Activated naive CD8-positive, alpha-beta T cell (primary cell): Measurements from ENCODE around the gene SV2A.

Source experiments
- H3K27ac Mint-ChIP-seq: one replicate; pipeline ENCODE4 v1.8.0; 2021; ENCODE audit warnings: mixed read lengths
- H3K27me3 Mint-ChIP-seq: one replicate; pipeline ENCODE4 v1.8.0; 2021; ENCODE audit warnings: mixed read lengths
- H3K36me3 Mint-ChIP-seq: one replicate; pipeline ENCODE4 v1.8.0; 2021; ENCODE audit warnings: mixed read lengths
- H3K4me1 Mint-ChIP-seq: one replicate; pipeline ENCODE4 v1.8.0; 2021; ENCODE audit warnings: low read depth, mixed read lengths
- H3K4me3 Mint-ChIP-seq: one replicate; pipeline ENCODE4 v1.8.0; 2021; ENCODE audit warnings: mild to moderate bottlenecking, mixed read lengths
- H3K9me3 Mint-ChIP-seq: one replicate; pipeline ENCODE4 v1.8.0; 2021; ENCODE audit warnings: low read depth, mixed read lengths

Gene SV2A

DNA sequence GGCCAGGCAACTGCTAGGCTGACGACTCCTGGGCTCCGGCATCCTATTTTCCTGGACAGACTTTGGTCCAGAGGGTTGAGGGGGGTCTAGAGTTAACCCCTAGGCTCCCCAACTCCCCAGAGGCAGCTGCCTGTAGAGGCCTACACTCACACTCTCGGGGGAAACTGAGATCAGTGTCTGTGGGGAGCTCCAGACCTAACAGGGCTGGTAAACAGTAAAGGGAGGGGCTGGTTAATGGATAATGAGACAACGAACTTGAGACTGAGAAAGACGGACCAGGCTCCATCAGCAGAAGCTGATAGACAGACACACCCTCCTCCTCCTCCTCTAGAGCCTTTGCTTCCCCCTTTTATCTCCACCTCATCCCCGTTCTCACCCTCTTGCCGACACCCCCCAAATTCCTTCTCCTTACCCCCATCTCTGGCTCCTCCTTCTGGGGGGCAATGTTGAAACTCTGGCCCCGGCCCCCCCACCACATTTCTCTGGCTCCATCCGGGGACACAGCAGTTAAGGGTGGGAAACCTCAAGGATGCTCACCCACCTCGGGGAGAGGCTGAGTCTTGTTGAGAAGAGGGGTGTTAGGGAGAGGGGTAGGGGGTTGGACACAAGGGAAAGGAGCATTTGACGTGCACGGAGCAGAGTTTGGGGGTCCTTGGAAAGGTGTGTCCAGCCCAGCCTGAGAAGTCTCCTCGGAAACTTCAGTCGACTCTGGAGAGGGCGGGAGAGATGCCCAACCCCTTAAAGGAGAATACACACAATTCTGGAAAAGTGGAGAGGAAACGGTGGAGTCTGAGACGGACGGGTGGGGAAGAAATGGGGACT lies 18.7 kb upstream of the SV2A start, which contains the start of gene MTMR11:
TSS of gene MTMR11 (minus strand) at position 710 of the 822 bp plus-strand sequence. CDS start at position 478, 232 bp downstream.
- Mint-ChIP-seq H3K4me3 (peak within 1 kb of the TSS; percentile 41), H3K9me3 (no peaks in the 10 kb centered on the region), H3K27ac (peak within 1 kb of the TSS; percentile 61), H3K4me1 (peaks cover 23% of the 10 kb centered on the region), H3K27me3 (no peaks in the 10 kb centered on the region), H3K36me3 (no peaks in the 10 kb centered on the region)

DNA sequence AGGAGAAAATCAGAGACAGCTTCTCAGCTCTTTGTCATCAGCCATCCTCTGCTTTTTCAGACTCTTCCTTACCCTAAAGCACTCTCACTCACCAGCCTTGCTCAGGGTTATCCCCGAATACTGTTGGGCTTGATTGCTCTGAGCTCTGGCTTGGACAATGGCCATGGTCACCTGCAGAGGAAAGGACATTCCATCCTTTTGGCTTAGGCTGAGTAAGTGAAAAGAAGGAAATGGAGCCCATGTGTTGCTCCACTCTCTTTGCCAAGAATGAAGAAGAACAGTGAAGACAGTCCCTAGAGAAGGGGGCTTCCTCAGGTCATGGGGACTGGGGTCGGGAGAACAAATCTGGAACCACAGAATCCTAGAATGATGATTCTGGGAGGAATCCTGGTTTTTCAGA lies 16.7 kb upstream of the SV2A start:
- Mint-ChIP-seq H3K36me3 (no peaks in the 10 kb centered on the region), H3K4me1 (peaks cover 21% of the 10 kb centered on the region), H3K9me3 (no peaks in the 10 kb centered on the region), H3K4me3 (no peak overlapping the region), H3K27ac (no peak overlapping the region), H3K27me3 (no peaks in the 10 kb centered on the region)

DNA sequence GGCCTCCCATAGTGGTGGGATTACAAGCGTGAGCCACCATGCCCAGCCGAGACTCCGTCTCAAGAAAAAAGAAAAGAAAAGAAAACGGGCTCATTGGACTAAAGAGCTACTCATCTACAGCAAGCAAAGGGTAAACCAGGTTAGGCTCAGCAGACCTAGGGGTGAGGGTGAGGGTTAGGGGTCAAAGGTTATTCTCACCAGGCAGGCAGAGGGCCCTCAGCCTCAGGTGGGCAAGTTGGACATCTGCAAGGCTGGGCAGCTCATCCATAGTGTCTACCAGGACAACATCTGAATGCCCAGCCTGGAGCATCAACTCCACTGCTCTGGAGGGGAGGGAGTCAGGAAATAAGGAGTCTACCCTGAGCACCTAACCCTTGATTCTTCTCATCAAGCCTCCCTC lies 15.6 kb upstream of the SV2A start:
- Mint-ChIP-seq H3K4me1 (peaks cover 21% of the 10 kb centered on the region), H3K36me3 (no peaks in the 10 kb centered on the region), H3K27ac (no peak overlapping the region), H3K4me3 (no peak overlapping the region), H3K27me3 (no peaks in the 10 kb centered on the region), H3K9me3 (no peaks in the 10 kb centered on the region)

GRCh38 chr1:149932474-149932873 lies 14.8 kb upstream of the SV2A start:
- H3K36me3 Mint-ChIP-seq: no peaks in the 10 kb centered on the region

GRCh38 chr1:149931212-149931790 lies 13.7 kb upstream of the SV2A start:
- no peaks in the 10 kb centered on the region for H3K9me3 Mint-ChIP-seq

More at GRCh38 chr1:149932474-149932873, 14.8 kb upstream of the SV2A start:
- Mint-ChIP-seq H3K27ac (no peak overlapping the region), H3K4me3 (no peak overlapping the region), H3K4me1 (peaks cover 20% of the 10 kb centered on the region), H3K27me3 (no peaks in the 10 kb centered on the region), H3K9me3 (no peaks in the 10 kb centered on the region)

GRCh38 chr1:149929856-149930255 lies 12.2 kb upstream of the SV2A start:
- Mint-ChIP-seq H3K4me1 (peaks cover 30% of the 10 kb centered on the region), H3K9me3 (no peaks in the 10 kb centered on the region), H3K27ac (peak overlapping the region; percentile 16), H3K27me3 (no peaks in the 10 kb centered on the region), H3K36me3 (peaks cover 7% of the 10 kb centered on the region), H3K4me3 (no peak overlapping the region)

More at GRCh38 chr1:149931212-149931790, 13.7 kb upstream of the SV2A start:
- Mint-ChIP-seq H3K27me3 (no peaks in the 10 kb centered on the region), H3K4me1 (peaks cover 17% of the 10 kb centered on the region), H3K27ac (no peak overlapping the region), H3K36me3 (no peaks in the 10 kb centered on the region), H3K4me3 (no peak overlapping the region)

DNA sequence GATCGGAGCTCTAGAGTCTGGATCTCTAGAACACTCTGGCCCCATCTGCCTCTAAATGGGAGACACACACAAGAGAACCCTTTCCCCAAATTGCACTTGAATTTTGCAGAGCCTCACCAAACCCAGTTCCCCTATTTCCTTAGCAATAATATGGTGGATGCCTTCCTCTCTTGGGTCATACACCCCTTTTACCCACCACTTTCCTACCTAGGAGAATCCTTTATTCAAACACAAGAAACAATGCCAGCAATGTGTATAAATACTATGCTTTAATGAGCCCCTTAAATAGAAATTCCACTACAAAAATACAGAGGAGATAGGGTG lies 10.7 kb upstream of the SV2A start:
- peaks cover 16% of the 10 kb centered on the region for H3K36me3 Mint-ChIP-seq
- H3K4me1 Mint-ChIP-seq: peaks cover 37% of the 10 kb centered on the region
- H3K27ac Mint-ChIP-seq: peak overlapping the region; percentile 95
- peak overlapping the region; percentile 98 for H3K4me3 Mint-ChIP-seq
- no peaks in the 10 kb centered on the region for H3K27me3 Mint-ChIP-seq
- H3K9me3 Mint-ChIP-seq: no peaks in the 10 kb centered on the region

GRCh38 chr1:149927563-149928400 lies 10.1 kb upstream of the SV2A start, which contains the start of gene SF3B4:
TSS of gene SF3B4 (minus strand) at chr1:149927803. CDS start at chr1:149927759, 44 bp downstream.
- Mint-ChIP-seq H3K4me3 (peak within 1 kb of the TSS; percentile 98), H3K27ac (peak within 1 kb of the TSS; percentile 95), H3K9me3 (no peaks in the 10 kb centered on the region), H3K36me3 (peaks cover 18% of the 10 kb centered on the region), H3K4me1 (peaks cover 40% of the 10 kb centered on the region), H3K27me3 (no peaks in the 10 kb centered on the region)

- H3K9me3 Mint-ChIP-seq: no peaks in the 10 kb centered on the region
- peak overlapping the region; percentile 98 for H3K4me3 Mint-ChIP-seq
- peaks cover 19% of the 10 kb centered on the region for H3K36me3 Mint-ChIP-seq
- no peaks in the 10 kb centered on the region for H3K27me3 Mint-ChIP-seq
- peaks cover 40% of the 10 kb centered on the region for H3K4me1 Mint-ChIP-seq
- peak overlapping the region; percentile 95 for H3K27ac Mint-ChIP-seq
Observed at GRCh38 chr1:149927056-149927562, 9.5 kb upstream of the SV2A start.

GRCh38 chr1:149926296-149926695 lies 8.7 kb upstream of the SV2A start:
- Mint-ChIP-seq H3K4me1 (peaks cover 38% of the 10 kb centered on the region), H3K27me3 (no peaks in the 10 kb centered on the region), H3K36me3 (peaks cover 25% of the 10 kb centered on the region)

GRCh38 chr1:149925751-149926150 lies 8.1 kb upstream of the SV2A start:
- no peaks in the 10 kb centered on the region for H3K27me3 Mint-ChIP-seq
- peaks cover 37% of the 10 kb centered on the region for H3K4me1 Mint-ChIP-seq
- no peaks in the 10 kb centered on the region for H3K9me3 Mint-ChIP-seq
- H3K36me3 Mint-ChIP-seq: peaks cover 25% of the 10 kb centered on the region
- H3K4me3 Mint-ChIP-seq: peak overlapping the region; percentile 98
- H3K27ac Mint-ChIP-seq: no peak overlapping the region

More at GRCh38 chr1:149926296-149926695, 8.7 kb upstream of the SV2A start:
- peak overlapping the region; percentile 98 for H3K4me3 Mint-ChIP-seq
- H3K9me3 Mint-ChIP-seq: no peaks in the 10 kb centered on the region
- H3K27ac Mint-ChIP-seq: no peak overlapping the region

GRCh38 chr1:149925345-149925744 lies 7.7 kb upstream of the SV2A start:
- H3K27ac Mint-ChIP-seq: peak overlapping the region; percentile 54
- no peaks in the 10 kb centered on the region for H3K27me3 Mint-ChIP-seq
- H3K9me3 Mint-ChIP-seq: no peaks in the 10 kb centered on the region
- H3K4me1 Mint-ChIP-seq: peaks cover 37% of the 10 kb centered on the region
- peaks cover 25% of the 10 kb centered on the region for H3K36me3 Mint-ChIP-seq
- H3K4me3 Mint-ChIP-seq: peak overlapping the region; percentile 98

DNA sequence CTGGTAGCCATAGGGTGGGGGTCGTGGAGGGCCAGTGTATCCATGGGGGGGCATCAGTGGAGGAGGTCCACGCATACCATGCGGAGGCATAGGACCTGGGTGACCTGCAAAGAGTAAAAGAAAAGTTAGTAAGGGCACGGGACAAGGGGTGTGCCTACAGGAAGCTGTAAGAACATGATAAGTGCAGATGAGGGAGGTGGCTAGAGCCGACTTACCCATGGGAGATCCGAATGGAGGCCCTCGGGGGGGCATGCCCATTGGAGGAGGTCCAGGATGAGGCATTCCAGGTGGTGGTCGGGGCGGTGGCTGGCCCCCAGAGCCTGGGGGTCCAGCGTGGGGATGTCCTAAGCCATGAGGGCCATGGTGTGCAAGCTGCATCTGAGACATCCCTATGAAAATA lies 6.0 kb upstream of the SV2A start:
- Mint-ChIP-seq H3K9me3 (no peaks in the 10 kb centered on the region), H3K4me3 (no peak overlapping the region), H3K27me3 (no peaks in the 10 kb centered on the region), H3K4me1 (peaks cover 38% of the 10 kb centered on the region), H3K27ac (no peak overlapping the region), H3K36me3 (peaks cover 25% of the 10 kb centered on the region)

GRCh38 chr1:149916898-149917252 lies 769 bp downstream of the SV2A start:
- peaks cover 39% of the 10 kb centered on the region for H3K4me1 Mint-ChIP-seq
- H3K36me3 Mint-ChIP-seq: peaks cover 6% of the 10 kb centered on the region
- no peak overlapping the region for H3K27ac Mint-ChIP-seq
- peak overlapping the region; percentile 89 for H3K4me3 Mint-ChIP-seq
- no peaks in the 10 kb centered on the region for H3K9me3 Mint-ChIP-seq
- no peaks in the 10 kb centered on the region for H3K27me3 Mint-ChIP-seq
